Lower leg skin (tissue), 4 donors: ENCODE measurements around the gene RAB14. TPM values are rescaled to one million over a fixed set of nuclear protein-coding genes. Genes with fewer than 3 reads are reported as not detected.

Experiments
- DNase-seq, 2 donors: peaks; one replicate each; pipeline ENCODE4 v3.0.0-alpha.2; 2019; ENCODE audit warnings: low spot score in 2 of 2
- H3K4me3 ChIP-seq: fragments of 200-600 bp; sonication (generic); 2 replicates; pipeline ENCODE4 v1.5.1; 2017; ENCODE audit warnings: mild to moderate bottlenecking, low read depth; ENCODE audit not compliant: poor library complexity, severe bottlenecking
- CTCF ChIP-seq, 3 donors: fragments of 450-650 bp; IDR thresholded peaks; one replicate each; pipeline ENCODE4 v1.5.1; 2016; ENCODE audit warnings: antibody characterized with exemption in 3 of 3, mild to moderate bottlenecking in 3 of 3, moderate library complexity in 2 of 3
- POLR2A ChIP-seq, 2 donors: fragments of 450-650 bp; IDR thresholded peaks; one replicate each; pipeline ENCODE4 v1.6.1; 2016 to 2017; ENCODE audit warnings: antibody characterized with exemption in 2 of 2, mild to moderate bottlenecking in 1 of 2, moderate library complexity in 1 of 2
- WGBS, 2 donors: methylation state at CpG; one replicate each; pipeline ENCODE4 v1.1.5; 2018; 5-methylcytosine and 5-hydroxymethylcytosine counted together
- intact Hi-C: fragments of 100-400 bp; cut with DNase I; formaldehyde crosslinking; loops from one replicate; pipeline ENCODE4 v1.15.0; 2023; ENCODE audit warnings: low total_unique reads
- total RNA-seq, 4 donors: library from RNA; depleted of rRNA; stranded (reverse); fragments of >200 nt; gene quantifications; one replicate each; pipeline ENCODE4 v1.1.0, GENCODE V29; 2016

The RAB14 gene
- total RNA-seq, 4 donors from 2014 or later = 43.9 to 50.8 (median 49.6) TPM

- DNase-seq = no peak
- no peak overlapping the region for H3K4me3 ChIP-seq
- no peak for TF ChIP-seq POLR2A (IDR thresholded peaks at IDR 0.05)
- TF ChIP-seq CTCF (IDR thresholded peaks at IDR 0.05) = no peak
- WGBS, 2 donors = 62 to 64% methylated on average over 12 of the region's 12 CpGs
- intact Hi-C loops = loop anchor here (5.0 kb wide), 1 partner anchor 35 kb away; no protein-coding TSS in a partner anchor
Observed at GRCh38 chr9:121222524-121223171, 21.0 kb upstream of the RAB14 start.

GRCh38 chr9:121221664-121222055, 20.0 kb upstream of the RAB14 start:
- WGBS, 2 donors = 97 to 100% methylated on average over 2 of the region's 2 CpGs
- TF ChIP-seq CTCF (IDR thresholded peaks at IDR 0.05) = no peak
- DNase-seq = no peak
- H3K4me3 ChIP-seq = no peak overlapping the region
- intact Hi-C loops = loop anchor here (5.0 kb wide), 1 partner anchor 36 kb away; no protein-coding TSS in a partner anchor

DNA sequence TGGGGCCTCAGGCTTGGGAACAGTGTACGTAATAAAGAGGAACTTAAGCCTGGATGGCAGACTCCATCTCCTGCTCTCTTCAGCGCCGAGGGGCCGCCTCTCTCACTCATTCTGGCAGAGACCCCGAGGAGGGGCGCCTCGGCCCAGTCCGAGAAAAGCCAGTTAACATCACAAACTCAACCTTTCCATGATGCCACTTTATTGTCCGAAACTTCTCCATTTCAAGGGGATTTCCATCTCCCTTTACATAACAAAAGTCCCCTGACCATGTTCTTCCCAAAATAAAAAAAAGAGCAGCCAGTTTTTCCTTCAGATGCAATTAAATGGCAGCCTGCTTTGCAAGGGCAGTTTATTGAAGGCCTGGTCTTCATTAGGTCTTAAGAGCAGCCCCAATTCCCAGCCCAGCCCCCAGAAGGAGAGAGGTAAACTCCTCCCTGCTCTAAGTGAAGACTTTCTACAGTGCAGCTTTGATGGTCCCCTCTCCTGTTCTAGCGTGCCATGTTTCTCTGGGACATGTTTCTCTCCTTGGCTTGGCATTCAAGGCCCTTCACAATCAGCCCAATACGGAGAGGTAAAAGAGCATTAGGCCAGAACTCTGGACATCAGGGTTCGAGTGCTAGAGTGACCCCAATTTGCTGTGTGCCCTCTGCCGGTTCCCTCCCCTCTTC, 19.5 kb upstream of the RAB14 start:
- DNase-seq = no peak

DNA sequence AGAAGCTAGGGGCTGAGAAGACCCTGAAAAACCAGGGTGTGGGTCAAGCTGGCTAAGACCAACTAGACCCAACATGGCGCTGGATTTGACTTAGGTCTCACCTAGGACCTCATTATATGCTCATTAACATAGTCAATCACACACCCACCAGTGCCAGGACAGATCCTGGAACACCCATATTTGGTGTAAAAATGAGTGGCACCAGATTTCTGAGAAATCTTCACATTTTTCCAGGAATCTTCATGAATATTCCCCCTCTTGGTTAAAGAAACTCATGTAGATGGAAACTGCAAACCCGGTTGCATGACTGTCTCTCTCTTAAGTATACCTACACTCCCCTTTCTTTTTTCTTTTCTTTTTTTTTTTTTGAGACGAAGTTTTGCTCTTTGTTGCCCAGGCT, 17.9 kb upstream of the RAB14 start:
- 88 to 94% methylated on average over 3 of the region's 3 CpGs for WGBS, 2 donors
- DNase-seq = no peak
- TF ChIP-seq CTCF (IDR thresholded peaks at IDR 0.05) (no peak), POLR2A (IDR thresholded peaks at IDR 0.05) (no peak)
- intact Hi-C loops = loop anchor here (10.0 kb wide), 1 partner anchor 95 kb away; no protein-coding TSS in a partner anchor
- H3K4me3 ChIP-seq = no peak overlapping the region

More for the DNA sequence above, 19.5 kb upstream of the RAB14 start:
- intact Hi-C loops = loop anchor here (5.0 kb wide), 1 partner anchor 36 kb away; no protein-coding TSS in a partner anchor
- no peak overlapping the region for H3K4me3 ChIP-seq
- TF ChIP-seq POLR2A (IDR thresholded peaks at IDR 0.05) = no peak
- TF ChIP-seq CTCF (IDR thresholded peaks at IDR 0.05) = no peak
- WGBS, 2 donors = 68 to 74% methylated on average over 13 of the region's 13 CpGs

- TF ChIP-seq POLR2A (IDR thresholded peaks at IDR 0.05) = no peak
- no peak for TF ChIP-seq CTCF (IDR thresholded peaks at IDR 0.05)
- no peak for DNase-seq
- WGBS, 2 donors = 96% methylated on average over 8 of the region's 8 CpGs
- intact Hi-C loops = loop anchor here (10.0 kb wide), 1 partner anchor 96 kb away; no protein-coding TSS in a partner anchor
- no peak overlapping the region for H3K4me3 ChIP-seq
Observed at GRCh38 chr9:121218357-121219027, 16.8 kb upstream of the RAB14 start.
